Stomach (tissue), 9 donors: ENCODE measurements around the gene ATP6V0D1. TPM values are rescaled to one million over a fixed set of nuclear protein-coding genes. Genes with fewer than 3 reads are reported as not detected.

ENCODE experiments used
- DNase-seq, 2 donors: peaks; one replicate each; pipeline versions ENCODE4 v3.0.0 to v3.0.0-alpha.2; 2013 to 2019
- H3K27ac ChIP-seq, 5 donors: fragments of 200-600 bp in 4 of 5; sonication (generic) in 4 of 5; one replicate each; pipeline ENCODE4 v1.5.1; 2013 to 2019; ENCODE audit warnings: mild to moderate bottlenecking in 1 of 5, moderate library complexity in 1 of 5
- H3K27me3 ChIP-seq, 3 donors: fragments of 200-600 bp; sonication (generic); one replicate each; pipeline ENCODE4 v1.5.1; 2017 to 2019; ENCODE audit warnings: mixed run types in 1 of 3
- H3K36me3 ChIP-seq, 4 donors: fragments of 200-600 bp; sonication (generic); 1 replicate in 3 of 4; 2 replicates in 1 of 4; pipeline ENCODE4 v1.5.1; 2016 to 2019
- H3K4me1 ChIP-seq, 4 donors: fragments of 200-600 bp; sonication (generic); one replicate each; pipeline ENCODE4 v1.5.1; 2016 to 2019
- H3K4me3 ChIP-seq, 4 donors: fragments of 200-600 bp; sonication (generic) in 3 of 4; one replicate each; pipeline ENCODE4 v1.5.1; 2016 to 2019; ENCODE audit warnings: mild to moderate bottlenecking in 1 of 4
- H3K9me3 ChIP-seq, 4 donors: fragments of 200-600 bp; sonication (generic); one replicate each; pipeline ENCODE4 v1.5.1; 2016 to 2019
- CTCF ChIP-seq, 7 experiments: fragments of 450-650 bp in 4 of 7; fragments of 200-600 bp in 3 of 7; sonication (generic) in 3 of 7; IDR thresholded peaks; one replicate each; pipeline ENCODE4 v1.5.1; 2016 to 2019; ENCODE audit warnings: antibody characterized with exemption in 7 of 7, control low read depth in 2 of 7, mild to moderate bottlenecking in 1 of 7
- EP300 ChIP-seq: sonication (generic); formaldehyde crosslinking; IDR thresholded peaks from one replicate; pipeline ENCODE4 v1.6.1; 2017; ENCODE audit warnings: antibody characterized with exemption
- POLR2A ChIP-seq, 4 donors: fragments of 450-650 bp; IDR thresholded peaks; one replicate each; pipeline ENCODE4 v1.6.1; 2016; ENCODE audit warnings: antibody characterized with exemption in 4 of 4, control low read depth in 2 of 4, mild to moderate bottlenecking in 1 of 4, moderate library complexity in 1 of 4
- POLR2AphosphoS5 ChIP-seq, 3 donors: sonication (generic); formaldehyde crosslinking; IDR thresholded peaks; one replicate each; pipeline ENCODE4 v1.6.1; 2016; ENCODE audit warnings: antibody characterized with exemption in 3 of 3
- WGBS, 5 donors: extraction: QIAGEN DNeasy Blood & Tissue Kit in 3 of 5; methylation state at CpG; one replicate each; pipeline versions ENCODE4 v1.1.5 to v1.1.7; 2013 to 2018; 5-methylcytosine and 5-hydroxymethylcytosine counted together
- intact Hi-C: fragments of 100-400 bp; cut with DNase I; formaldehyde crosslinking; loops from one replicate; pipeline ENCODE4 v1.15.1; 2023; ENCODE audit warnings: low total_unique reads
- polyA plus RNA-seq, 3 donors: library from polyadenylated mRNA; stranded (reverse); fragments of 200-250 nt; gene quantifications; one replicate each; pipeline ENCODE4 v1.2.3, GENCODE V29; 2013
- total RNA-seq, 5 donors: library from RNA; depleted of rRNA; stranded (reverse); fragments of >200 nt; gene quantifications; one replicate each; pipeline versions ENCODE4 v1.1.0 to v1.2.3, GENCODE V29; 2014 to 2016
- donor health status: healthy with polysubstance abuse.
- donor health status: Bipolar disorder and iron deficiency.
- donor health status: healthy.

The ATP6V0D1 gene
- total and polyA plus RNA-seq, 8 donors: 23.5 to 102 (median 64.9) TPM

DNA sequence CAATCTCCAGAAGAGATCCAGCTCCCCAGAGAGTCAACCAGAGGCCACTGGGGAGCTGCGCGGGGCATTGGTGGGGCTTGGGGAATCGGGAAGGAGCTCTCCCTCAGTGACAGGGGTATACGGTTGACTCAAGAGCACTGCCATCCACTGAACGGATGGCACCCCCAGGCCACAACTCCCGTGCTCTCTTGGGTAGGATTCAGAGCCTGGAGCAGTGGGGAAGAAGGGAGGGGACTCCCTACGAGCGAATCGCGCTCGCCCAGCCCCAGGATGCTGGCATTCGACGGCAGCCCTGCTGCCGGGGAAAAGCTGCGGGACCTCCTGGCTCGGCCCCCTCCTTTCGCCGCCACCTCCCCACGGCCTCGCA lies 87.2 kb downstream of the ATP6V0D1 start:
- intact Hi-C loops: no loop called here
- WGBS, 5 donors: 23 to 41% (median 28%) methylated on average over 7 to 20 of the region's 20 CpGs
- TF ChIP-seq CTCF (IDR thresholded peaks at IDR 0.05): no peak
- TF ChIP-seq EP300: no peak
- no peak for TF ChIP-seq POLR2AphosphoS5 (IDR thresholded peaks at IDR 0.05)
- TF ChIP-seq POLR2A (IDR thresholded peaks at IDR 0.05): no peak
- H3K4me1 ChIP-seq: peaks cover 35 to 84% (median 70%) of the 10 kb centered on the region in 4 donors
- no peaks in the 10 kb centered on the region for H3K9me3 ChIP-seq
- peak overlapping the region; percentile 37 to 71 (median 55) for H3K27ac ChIP-seq
- H3K27me3 ChIP-seq: peaks cover 0 to 43% (median 0%) of the 10 kb centered on the region in 3 donors
- DNase-seq: no peak
- H3K4me3 ChIP-seq: peak overlapping the region; percentile 33 to 46 (median 40)
- no peaks in the 10 kb centered on the region for H3K36me3 ChIP-seq

DNA sequence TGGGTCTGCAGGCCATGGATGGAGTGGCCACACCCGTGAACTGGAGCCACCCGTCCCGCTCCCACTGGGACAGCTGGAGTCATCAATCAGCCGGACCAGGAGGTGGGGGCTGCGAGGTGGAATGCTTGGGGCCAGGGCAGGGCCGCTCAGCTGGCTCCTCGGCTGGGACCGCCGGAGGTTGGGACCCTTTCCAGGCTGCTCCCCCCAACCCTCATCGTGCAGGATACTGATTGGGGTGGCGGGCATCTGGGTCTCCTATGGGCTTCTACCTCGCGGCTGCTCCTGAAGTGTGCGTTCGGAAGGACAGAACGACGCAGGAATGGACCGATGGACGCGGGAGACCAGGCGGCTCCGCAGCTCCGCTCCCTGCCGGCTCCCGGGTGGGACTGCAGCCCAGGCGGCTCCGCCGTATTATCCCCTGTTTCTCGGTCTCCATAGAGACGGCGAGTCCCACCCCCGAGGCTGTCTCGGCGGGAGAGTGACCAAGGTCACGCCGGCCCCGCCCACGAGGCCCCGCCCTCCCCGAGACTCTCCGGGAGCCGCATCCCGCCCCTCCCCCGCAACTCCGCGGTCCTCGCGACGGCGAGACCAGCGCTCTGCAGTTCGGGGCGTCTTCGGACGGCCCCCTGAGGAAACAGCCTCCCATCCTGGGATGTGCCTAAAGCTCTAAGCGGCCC lies 87.7 kb downstream of the ATP6V0D1 start, which contains the start of gene TPPP3:
TSS of gene TPPP3 (minus strand) at position 388 of the 677 bp plus-strand sequence. CDS start 2,387 bp downstream, outside the sequence.
- H3K4me1 ChIP-seq: peaks cover 35 to 84% (median 70%) of the 10 kb centered on the region in 4 donors

GRCh38 chr16:67392301-67393059 lies 88.5 kb downstream of the ATP6V0D1 start:
- peak in 1 of 2 donors; percentile 19 for DNase-seq
- peak overlapping the region; percentile 15 to 71 (median 45) for H3K27ac ChIP-seq
- H3K27me3 ChIP-seq: peaks cover 0 to 43% (median 0%) of the 10 kb centered on the region in 3 donors
- no peak for TF ChIP-seq CTCF (IDR thresholded peaks at IDR 0.05)
- no peak for TF ChIP-seq POLR2AphosphoS5 (IDR thresholded peaks at IDR 0.05)
- no peak for TF ChIP-seq POLR2A (IDR thresholded peaks at IDR 0.05)
- TF ChIP-seq EP300: no peak
- 62 to 71% (median 67%) methylated on average over 17 to 18 of the region's 18 CpGs for WGBS, 5 donors
- intact Hi-C loops: no loop called here
- no peaks in the 10 kb centered on the region for H3K36me3 ChIP-seq
- H3K9me3 ChIP-seq: no peaks in the 10 kb centered on the region
- H3K4me3 ChIP-seq: peak overlapping the region; percentile 33 to 46 (median 40)
- H3K4me1 ChIP-seq: peaks cover 35 to 81% (median 66%) of the 10 kb centered on the region in 4 donors

More for the DNA sequence above, 87.7 kb downstream of the ATP6V0D1 start, which contains the start of gene TPPP3:
- DNase-seq: peak; percentile 83 to 96
- TF ChIP-seq POLR2A (IDR thresholded peaks at IDR 0.05) (no peak), POLR2AphosphoS5 (IDR thresholded peaks at IDR 0.05) (peak in 1 of 3 donors; percentile 57), CTCF (IDR thresholded peaks at IDR 0.05) (peak in 5 of 7 experiments; percentile 49 to 76 (median 66)), EP300 (no peak)
- H3K9me3 ChIP-seq: no peaks in the 10 kb centered on the region
- peak within 1 kb of the TSS; percentile 33 to 46 (median 40) for H3K4me3 ChIP-seq
- 2 to 5% (median 2%) methylated on average over 32 to 56 of the region's 56 CpGs for WGBS, 5 donors
- H3K27me3 ChIP-seq: peaks cover 0 to 43% (median 0%) of the 10 kb centered on the region in 3 donors
- H3K36me3 ChIP-seq: no peaks in the 10 kb centered on the region
- peak within 1 kb of the TSS; percentile 42 to 71 (median 55) for H3K27ac ChIP-seq
- intact Hi-C loops: no loop called here
